ENCODE data around the gene KLHL42. TPM values are rescaled to one million over a fixed set of nuclear protein-coding genes. Genes with fewer than 3 reads are reported as not detected.

Gene KLHL42
- total RNA-seq, 1 experiment from 2014 or later: 35.8 TPM

- Histone ChIP-seq H2AK5ac (ENCODE audit: insufficient read length, low read length) (no peak overlapping the region), H4K8ac (replicated peaks; ENCODE audit: insufficient read length, low read depth, low read length) (no peak overlapping the region), H3K9ac (ENCODE audit: extremely low read depth, insufficient read length, low read length) (no peak overlapping the region), H2BK5ac (ENCODE audit: insufficient read length, low read length) (no peak overlapping the region), H3K79me1 (ENCODE audit: insufficient read depth, low read depth, low read length, poor library complexity, severe bottlenecking) (no peaks in the 10 kb centered on the region), H3K18ac (ENCODE audit: insufficient read length, low read depth, low read length) (no peak overlapping the region), H3K4me1 (ENCODE audit: insufficient read depth, low read length) (no peaks in the 10 kb centered on the region), H2BK12ac (ENCODE audit: insufficient read length, low read depth, low read length) (no peak overlapping the region), H4K91ac (ENCODE audit: insufficient read length, low read depth, low read length) (no peak overlapping the region), H2BK120ac (ENCODE audit: low read depth, low read length, poor library complexity, severe bottlenecking) (no peak overlapping the region), H3K4me2 (ENCODE audit: insufficient read depth, insufficient read length, low read length) (no peak overlapping the region), H3T11ph (ENCODE audit: low read length) (no peak overlapping the region), H3K56ac (ENCODE audit: insufficient read length, low read depth, low read length) (no peak overlapping the region), H3K79me2 (ENCODE audit: insufficient read depth, low read length) (no peaks in the 10 kb centered on the region), H2AFZ (ENCODE audit: low read length) (no peak overlapping the region), H3K9me3 (ENCODE audit: control insufficient read depth, low read depth, low read length) (no peaks in the 10 kb centered on the region), H2BK15ac (ENCODE audit: low read depth, low read length) (no peak overlapping the region), H4K20me1 (ENCODE audit: control insufficient read depth, insufficient read depth, insufficient read length) (no peaks in the 10 kb centered on the region), H3K4ac (ENCODE audit: low read depth, low read length) (no peak overlapping the region), H2BK20ac (ENCODE audit: low read depth, low read length, poor library complexity, severe bottlenecking) (no peak overlapping the region), H4K5ac (ENCODE audit: insufficient read length, low read depth, low read length) (no peak overlapping the region), H3K27me3 (ENCODE audit: insufficient read depth, low read length) (no peaks in the 10 kb centered on the region), H3K14ac (ENCODE audit: insufficient read depth, low read length) (no peak overlapping the region), H3K27ac (ENCODE audit: insufficient read length, low read depth, low read length) (no peak overlapping the region), H3K23me2 (ENCODE audit: insufficient read length, low read depth, low read length, poor library complexity, severe bottlenecking) (no peaks in the 10 kb centered on the region), H3K23ac (ENCODE audit: insufficient read length, low read depth, low read length) (no peak overlapping the region)
- DNase-seq: no peak
- Mint-ChIP-seq H3K4me3 (no peak overlapping the region), H3K9me3 (no peaks in the 10 kb centered on the region), H3K36me3 (ENCODE audit: insufficient read depth in 1 of 3, low read depth in 3 of 3) (peaks cover 4 to 24% (median 20%) of the 10 kb centered on the region in 3 experiments; a peak in 5 of 7 replicates), H3K27me3 (ENCODE audit: low read depth) (no peaks in the 10 kb centered on the region), H3K4me1 (no peaks in the 10 kb centered on the region), H3K27ac (peak overlapping the region; percentile 4 to 36 (median 29); a peak in 5 of 7 replicates)
- TF ChIP-seq, protein P1, sequence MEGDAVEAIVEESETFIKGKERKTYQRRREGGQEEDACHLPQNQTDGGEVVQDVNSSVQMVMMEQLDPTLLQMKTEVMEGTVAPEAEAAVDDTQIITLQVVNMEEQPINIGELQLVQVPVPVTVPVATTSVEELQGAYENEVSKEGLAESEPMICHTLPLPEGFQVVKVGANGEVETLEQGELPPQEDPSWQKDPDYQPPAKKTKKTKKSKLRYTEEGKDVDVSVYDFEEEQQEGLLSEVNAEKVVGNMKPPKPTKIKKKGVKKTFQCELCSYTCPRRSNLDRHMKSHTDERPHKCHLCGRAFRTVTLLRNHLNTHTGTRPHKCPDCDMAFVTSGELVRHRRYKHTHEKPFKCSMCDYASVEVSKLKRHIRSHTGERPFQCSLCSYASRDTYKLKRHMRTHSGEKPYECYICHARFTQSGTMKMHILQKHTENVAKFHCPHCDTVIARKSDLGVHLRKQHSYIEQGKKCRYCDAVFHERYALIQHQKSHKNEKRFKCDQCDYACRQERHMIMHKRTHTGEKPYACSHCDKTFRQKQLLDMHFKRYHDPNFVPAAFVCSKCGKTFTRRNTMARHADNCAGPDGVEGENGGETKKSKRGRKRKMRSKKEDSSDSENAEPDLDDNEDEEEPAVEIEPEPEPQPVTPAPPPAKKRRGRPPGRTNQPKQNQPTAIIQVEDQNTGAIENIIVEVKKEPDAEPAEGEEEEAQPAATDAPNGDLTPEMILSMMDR (conservative IDR thresholded peaks at IDR 0.05): no peak
- WGBS (ENCODE audit: extremely low coverage, insufficient read length, low lambda C conversion rate): no CpG with 5 or more reads among the region's 7 CpGs
These were observed 23.3 kb upstream of the KLHL42 start for GRCh38 chr12:27756670-27757195.

Data from H9 (cell line).